ENCODE results near the gene TMEM255B. TPM values are rescaled to one million over a fixed set of nuclear protein-coding genes. Genes with fewer than 3 reads are reported as not detected.
A peak's percentile ranks its signal among the peaks of the same experiment; 100 is the strongest.
"Not testable (repeated sequence)": the region's sequence is repeated elsewhere in the genome, so short reads cannot be mapped to it uniquely, and the experiment has no call there.

The TMEM255B gene
- total RNA-seq, 4 donors from 2014 or later, result 2.0 to 4.8 (median 3.4) TPM

GRCh38 chr13:113785051-113786010, 26.3 kb downstream of the TMEM255B start:
- WGBS, 2 donors, result 82 to 89% methylated on average over 19 of the region's 19 CpGs
- no peak for TF ChIP-seq CTCF (IDR thresholded peaks at IDR 0.05)
- TF ChIP-seq POLR2A (IDR thresholded peaks at IDR 0.05), result no peak
- peak in 1 of 2 donors; percentile 49 for DNase-seq (ENCODE audit: low spot score in 2 of 2)
- intact Hi-C loops (cut with DNase I; ENCODE audit: low total_unique reads), result no loop called here
- no peak overlapping the region for H3K4me3 ChIP-seq (ENCODE audit: low read depth, poor library complexity, severe bottlenecking)

- 78 to 86% methylated on average over 17 of the region's 17 CpGs for WGBS, 2 donors
- peak in 1 of 2 donors; percentile 46 for DNase-seq (ENCODE audit: low spot score in 2 of 2)
- H3K4me3 ChIP-seq (ENCODE audit: low read depth, poor library complexity, severe bottlenecking), result no peak overlapping the region
- intact Hi-C loops (cut with DNase I; ENCODE audit: low total_unique reads), result no loop called here
- peak in 1 of 3 donors; percentile 34 for TF ChIP-seq CTCF (IDR thresholded peaks at IDR 0.05)
- TF ChIP-seq POLR2A (IDR thresholded peaks at IDR 0.05), result no peak
Measured at GRCh38 chr13:113786262-113786841, 27.3 kb downstream of the TMEM255B start.

- peak in 1 of 2 donors; percentile 54 for DNase-seq (ENCODE audit: low spot score in 2 of 2)
- TF ChIP-seq POLR2A (IDR thresholded peaks at IDR 0.05) (no peak), CTCF (IDR thresholded peaks at IDR 0.05) (no peak)
- no peak overlapping the region for H3K4me3 ChIP-seq (ENCODE audit: low read depth, poor library complexity, severe bottlenecking)
- intact Hi-C loops (cut with DNase I; ENCODE audit: low total_unique reads), result no loop called here
- WGBS, 2 donors, result 74 to 85% methylated on average over 9 to 11 of the region's 12 CpGs
Measured at GRCh38 chr13:113787694-113788093, 28.7 kb downstream of the TMEM255B start.

DNA sequence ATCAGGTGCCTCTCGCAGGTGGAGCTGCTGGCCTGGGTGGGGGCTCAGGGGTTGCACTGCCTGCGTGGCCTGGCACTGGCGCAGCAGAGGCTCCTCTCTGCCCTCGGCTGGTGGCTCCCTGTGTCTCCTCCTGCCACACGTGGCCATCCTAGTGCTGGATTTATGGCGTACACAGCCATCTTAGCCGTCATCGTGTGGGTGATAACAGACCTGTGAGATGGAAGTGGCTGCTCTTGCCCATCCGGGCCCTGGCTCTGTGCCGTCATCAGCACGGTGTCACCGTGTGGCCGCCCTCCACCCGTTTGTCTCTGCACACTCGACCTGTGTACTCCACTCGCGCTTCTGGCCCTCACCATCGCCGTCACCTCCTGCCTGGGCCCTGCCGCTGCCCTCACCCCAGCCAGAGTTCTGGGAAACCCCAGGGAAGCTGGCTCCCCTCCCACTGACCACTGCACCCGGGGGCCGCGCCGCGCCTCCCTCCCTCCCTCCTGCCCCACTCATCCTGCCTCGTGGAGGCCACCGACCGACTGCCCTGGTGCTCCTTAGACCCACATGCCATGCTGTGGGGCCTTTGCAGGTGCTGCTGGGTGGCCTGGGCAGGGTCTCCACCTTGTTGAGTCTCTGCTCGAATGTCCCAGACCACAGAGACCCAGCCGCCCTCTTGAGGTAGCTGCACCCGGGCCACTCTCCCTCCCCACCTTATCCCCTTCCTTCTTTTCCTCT, 29.5 kb downstream of the TMEM255B start:
- intact Hi-C loops (cut with DNase I; ENCODE audit: low total_unique reads), result no loop called here
- TF ChIP-seq CTCF (IDR thresholded peaks at IDR 0.05) (no peak), POLR2A (IDR thresholded peaks at IDR 0.05) (no peak)
- DNase-seq (ENCODE audit: low spot score in 2 of 2), result peak in 1 of 2 donors; percentile 69
- WGBS, 2 donors, result 89% methylated on average over 23 to 31 of the region's 31 CpGs
- H3K4me3 ChIP-seq (ENCODE audit: low read depth, poor library complexity, severe bottlenecking), result no peak overlapping the region

DNA sequence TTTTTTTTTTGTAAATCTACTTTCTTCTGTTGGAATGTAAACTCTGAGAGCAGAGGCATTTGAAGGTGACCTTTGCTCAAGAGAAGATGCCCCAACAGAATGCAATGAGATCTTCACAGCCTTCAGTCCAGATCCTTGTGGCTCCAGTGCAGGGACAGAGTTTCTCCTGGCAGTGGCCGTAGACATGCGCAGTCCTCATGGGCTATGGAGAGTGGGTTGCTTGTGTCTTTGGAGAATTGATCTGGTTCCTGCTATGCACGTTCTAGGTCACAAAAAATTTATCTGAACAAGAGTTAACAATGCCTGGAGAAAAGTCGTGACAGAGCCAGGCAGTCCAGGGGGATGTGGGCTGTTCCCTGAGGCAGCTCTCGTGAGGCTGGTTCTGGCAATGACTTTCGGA, 30.1 kb downstream of the TMEM255B start:
- no peak overlapping the region for H3K4me3 ChIP-seq (ENCODE audit: low read depth, poor library complexity, severe bottlenecking)
- 74 to 75% methylated on average over 6 of the region's 6 CpGs for WGBS, 2 donors
- intact Hi-C loops (cut with DNase I; ENCODE audit: low total_unique reads), result no loop called here
- DNase-seq (ENCODE audit: low spot score in 2 of 2), result no peak
- TF ChIP-seq CTCF (IDR thresholded peaks at IDR 0.05) (no peak), POLR2A (IDR thresholded peaks at IDR 0.05) (no peak)

DNA sequence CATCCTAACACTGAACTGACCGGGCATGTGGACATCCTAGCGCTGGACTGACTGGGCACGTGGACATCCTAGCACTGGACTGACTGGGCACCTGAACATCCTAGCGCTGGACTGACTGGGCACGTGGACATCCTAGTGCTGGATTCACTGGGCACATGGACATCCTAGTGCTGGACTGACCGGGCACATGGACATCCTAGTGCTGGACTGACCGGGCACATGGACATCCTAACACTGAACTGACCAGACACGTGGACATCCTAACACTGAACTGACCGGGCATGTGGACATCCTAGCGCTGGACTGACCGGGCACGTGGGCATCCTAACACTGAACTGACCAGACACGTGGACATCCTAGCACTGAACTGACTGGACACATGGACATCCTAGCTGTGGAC, 30.9 kb downstream of the TMEM255B start:
- WGBS, 2 donors, result 89 to 100% methylated on average over 3 to 10 of the region's 13 CpGs
- peak in 1 of 2 donors; percentile 29 for DNase-seq (ENCODE audit: low spot score in 2 of 2)
- H3K4me3 ChIP-seq (ENCODE audit: low read depth, poor library complexity, severe bottlenecking); intact Hi-C loops (cut with DNase I; ENCODE audit: low total_unique reads): not testable (repeated sequence)
